Stimulated activated CD4-positive, alpha-beta T cell treated with anti-CD3 and anti-CD28 coated beads, Interleukin-12 subunit alpha, Interleukin-12 subunit beta, amount 100 ng/mL, for 48 hours (primary cell): Measurements from ENCODE around the gene IL1F10.

Experiments used
- DNase-seq, 3 donors: peaks; one replicate each; pipeline ENCODE4 v3.0.0-alpha.2; 2020; ENCODE audit warnings: low read depth in 2 of 3, low spot score in 1 of 3

Gene IL1F10

GRCh38 chr2:113111823-113112287 is 44.1 kb downstream of the IL1F10 start:
- no peak for DNase-seq

- DNase-seq, result no peak
Measured at GRCh38 chr2:113112441-113112840, 44.7 kb downstream of the IL1F10 start.

GRCh38 chr2:113112871-113113270 is 45.1 kb downstream of the IL1F10 start:
- no peak for DNase-seq

DNA sequence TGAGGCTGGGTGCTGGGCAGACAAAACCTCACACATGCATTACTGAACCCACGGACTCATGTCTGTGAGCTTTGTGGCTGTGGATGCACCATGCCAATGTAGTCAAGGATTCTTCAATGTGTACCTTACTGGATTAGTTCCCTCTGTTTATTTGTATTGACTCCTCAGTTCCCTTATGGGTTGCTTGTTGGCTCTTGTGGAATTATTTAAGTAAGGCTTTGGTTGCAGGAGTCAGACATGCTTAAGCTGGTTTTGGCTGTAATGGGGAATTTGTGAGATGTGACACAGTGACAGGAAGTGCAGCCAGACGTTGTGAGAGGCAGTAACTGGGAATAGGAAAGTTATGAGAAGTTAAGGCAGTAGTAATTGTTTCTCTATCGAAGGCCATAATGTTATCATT is 46.0 kb downstream of the IL1F10 start:
- DNase-seq, result no peak

GRCh38 chr2:113114224-113114945 is 46.6 kb downstream of the IL1F10 start:
- no peak for DNase-seq

DNA sequence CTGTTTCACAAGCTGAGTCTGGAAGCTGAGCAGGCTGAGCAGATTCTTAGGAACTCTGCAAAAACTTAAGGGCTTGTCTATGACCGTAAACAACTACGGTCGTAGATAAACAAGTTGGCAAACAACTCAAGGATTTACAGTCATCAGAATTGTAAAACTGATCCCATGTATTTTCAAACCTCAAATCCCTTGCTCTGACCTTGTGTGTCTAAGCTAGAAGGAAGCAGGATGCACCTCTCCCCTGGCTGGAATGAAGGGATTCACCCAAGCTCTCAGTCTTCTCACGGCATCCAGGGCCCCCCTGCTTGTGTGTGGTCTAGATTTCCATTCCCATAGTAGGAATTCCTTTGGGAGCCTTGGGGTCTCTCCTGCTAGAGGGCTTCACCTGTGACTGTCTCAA is 47.2 kb downstream of the IL1F10 start:
- DNase-seq, result no peak

- no peak for DNase-seq
Measured at GRCh38 chr2:113116100-113116958, 48.6 kb downstream of the IL1F10 start.

- DNase-seq, result peak; percentile 30 to 60 (median 44)
Measured at GRCh38 chr2:113117541-113118262, 49.9 kb downstream of the IL1F10 start.

DNA sequence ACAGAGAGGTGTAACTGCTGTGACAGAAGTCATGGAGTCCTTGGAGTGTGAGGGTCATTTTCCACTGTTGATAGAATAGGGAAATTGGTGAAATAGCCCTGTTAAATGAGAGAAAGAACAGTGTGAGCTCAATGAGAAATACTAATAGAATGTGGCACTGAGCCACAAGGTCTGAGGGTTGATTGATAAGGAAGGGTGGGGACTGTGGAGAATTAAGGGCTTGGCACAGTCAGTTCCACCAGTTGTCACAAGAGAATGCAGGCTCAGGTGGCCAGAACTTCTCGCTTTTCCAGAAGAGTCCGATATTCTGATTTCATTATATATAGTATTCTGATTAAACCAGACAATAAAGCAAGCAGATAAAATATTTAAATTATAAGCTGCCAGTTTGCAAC is 50.5 kb downstream of the IL1F10 start:
- DNase-seq, result no peak

- DNase-seq, result no peak
Measured at GRCh38 chr2:113119111-113119510, 51.3 kb downstream of the IL1F10 start.

- no peak for DNase-seq
Measured at GRCh38 chr2:113120861-113121260, 53.1 kb downstream of the IL1F10 start.

- DNase-seq, result no peak
Measured at GRCh38 chr2:113122364-113122763, 54.6 kb downstream of the IL1F10 start.

- no peak for DNase-seq
Measured at GRCh38 chr2:113123726-113124125, 56.0 kb downstream of the IL1F10 start.

DNA sequence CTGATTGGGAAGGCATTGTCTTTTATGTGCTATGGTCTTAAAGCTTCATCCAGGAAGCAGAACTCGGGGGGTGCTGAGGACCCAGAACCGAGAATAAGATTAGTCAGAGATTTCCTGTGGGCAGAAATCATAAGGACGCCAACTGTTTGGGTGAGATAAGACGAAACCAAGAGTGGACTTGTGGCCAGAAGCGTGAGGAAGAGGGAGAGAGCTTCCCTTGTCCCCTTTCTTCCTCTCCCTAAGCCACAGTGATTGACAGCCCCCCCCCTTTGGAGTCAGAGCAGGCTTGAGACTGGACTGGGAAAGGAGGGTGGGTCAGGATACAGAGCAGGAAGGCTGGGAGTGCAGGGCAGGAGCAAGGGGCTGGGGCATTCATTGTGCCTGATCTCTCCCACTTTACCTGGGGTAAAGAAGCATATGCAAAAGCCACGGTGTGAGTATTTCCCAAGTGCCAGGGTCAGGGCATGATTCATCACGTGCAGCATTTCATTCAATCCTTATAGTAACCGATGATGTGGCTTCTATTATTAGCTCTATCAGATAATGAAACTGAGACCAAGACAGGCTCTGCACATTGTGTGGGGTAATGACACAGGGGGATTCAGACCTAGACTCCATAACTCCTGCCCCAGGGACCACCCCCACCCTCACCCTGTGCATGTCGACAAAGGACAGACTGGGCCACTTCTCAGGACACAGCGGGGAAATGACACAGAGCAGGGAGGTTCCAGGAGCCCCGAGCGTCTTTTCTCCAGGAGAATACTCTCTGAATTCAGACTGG is 56.6 kb downstream of the IL1F10 start:
- no peak for DNase-seq
